ENCODE measurements around the gene CNTN4.

CNTN4 gene

GRCh38 chr3:3038201-3038991 lies 939.7 kb downstream of the CNTN4 start:
- no peak for DNase-seq (ENCODE audit: low read depth in 3 of 3)

- DNase-seq (ENCODE audit: low read depth in 3 of 3), result no peak
Measured at GRCh38 chr3:3053974-3054373, 955.3 kb downstream of the CNTN4 start.

- no peak for DNase-seq (ENCODE audit: low read depth in 3 of 3)
Measured at GRCh38 chr3:3059645-3060044, 961.0 kb downstream of the CNTN4 start.

GRCh38 chr3:3064297-3064696 lies 965.6 kb downstream of the CNTN4 start:
- DNase-seq (ENCODE audit: low read depth in 3 of 3), result no peak

- no peak for DNase-seq (ENCODE audit: low read depth in 3 of 3)
Measured at GRCh38 chr3:3065876-3066275, 967.2 kb downstream of the CNTN4 start.

GRCh38 chr3:3066378-3066777 lies 967.7 kb downstream of the CNTN4 start:
- DNase-seq (ENCODE audit: low read depth in 3 of 3), result no peak

- no peak for DNase-seq (ENCODE audit: low read depth in 3 of 3)
Measured at GRCh38 chr3:3066910-3067309, 968.2 kb downstream of the CNTN4 start.

- DNase-seq (ENCODE audit: low read depth in 3 of 3), result no peak
Measured at GRCh38 chr3:3068358-3068881, 969.8 kb downstream of the CNTN4 start.

GRCh38 chr3:3069723-3070122 lies 971.1 kb downstream of the CNTN4 start:
- no peak for DNase-seq (ENCODE audit: low read depth in 3 of 3)

GRCh38 chr3:3071136-3071535 lies 972.5 kb downstream of the CNTN4 start:
- DNase-seq (ENCODE audit: low read depth in 3 of 3), result no peak

- DNase-seq (ENCODE audit: low read depth in 3 of 3), result no peak
Measured at GRCh38 chr3:3074551-3075257, 976.0 kb downstream of the CNTN4 start.

- DNase-seq (ENCODE audit: low read depth in 3 of 3), result no peak
Measured at GRCh38 chr3:3080309-3080708, 981.6 kb downstream of the CNTN4 start.

GRCh38 chr3:3081381-3082233 lies 982.9 kb downstream of the CNTN4 start:
- no peak for DNase-seq (ENCODE audit: low read depth in 3 of 3)

GRCh38 chr3:3082234-3082924 lies 983.7 kb downstream of the CNTN4 start:
- no peak for DNase-seq (ENCODE audit: low read depth in 3 of 3)

- DNase-seq (ENCODE audit: low read depth in 3 of 3), result no peak
Measured at GRCh38 chr3:3084890-3085289, 986.2 kb downstream of the CNTN4 start.

GRCh38 chr3:3085782-3086181 lies 987.1 kb downstream of the CNTN4 start:
- DNase-seq (ENCODE audit: low read depth in 3 of 3), result no peak

- DNase-seq (ENCODE audit: low read depth in 3 of 3), result no peak
Measured at GRCh38 chr3:3086239-3086638, 987.6 kb downstream of the CNTN4 start.

GRCh38 chr3:3087279-3087678 lies 988.6 kb downstream of the CNTN4 start:
- no peak for DNase-seq (ENCODE audit: low read depth in 3 of 3)

- no peak for DNase-seq (ENCODE audit: low read depth in 3 of 3)
Measured at GRCh38 chr3:3087716-3088465, 989.2 kb downstream of the CNTN4 start.

GRCh38 chr3:3089017-3089416 lies 990.4 kb downstream of the CNTN4 start:
- no peak for DNase-seq (ENCODE audit: low read depth in 3 of 3)

- DNase-seq (ENCODE audit: low read depth in 3 of 3), result no peak
Measured at GRCh38 chr3:3097958-3098357, 999.3 kb downstream of the CNTN4 start.
